HG02588 (cell line): ENCODE data around the gene ATP6V1G3.
"Not testable (repeated sequence)": the region's sequence is repeated elsewhere in the genome, so short reads cannot be mapped to it uniquely, and the experiment has no call there.

Source experiments
- ATAC-seq: cut with Tn5 transposase; IDR thresholded peaks from one replicate; pipeline ENCODE4 v1.9.1; 2021; ENCODE audit warnings: mild to moderate bottlenecking, moderate library complexity; ENCODE audit not compliant: unreplicated experiment

Gene ATP6V1G3

DNA sequence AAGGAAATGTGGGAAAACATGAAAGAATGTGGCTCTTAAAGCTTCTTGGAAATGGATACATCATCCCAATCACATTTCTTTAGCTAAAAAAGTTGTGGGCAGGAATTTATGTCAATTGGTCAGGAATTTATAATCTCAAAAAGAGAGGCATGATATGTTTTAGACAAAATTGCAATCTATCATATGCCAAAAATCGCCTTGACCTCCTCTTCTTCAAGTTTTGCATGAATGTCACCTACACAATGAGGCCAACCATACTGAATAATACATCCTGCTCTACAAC lies 42.4 kb downstream of the ATP6V1G3 start:
- no peak for ATAC-seq

DNA sequence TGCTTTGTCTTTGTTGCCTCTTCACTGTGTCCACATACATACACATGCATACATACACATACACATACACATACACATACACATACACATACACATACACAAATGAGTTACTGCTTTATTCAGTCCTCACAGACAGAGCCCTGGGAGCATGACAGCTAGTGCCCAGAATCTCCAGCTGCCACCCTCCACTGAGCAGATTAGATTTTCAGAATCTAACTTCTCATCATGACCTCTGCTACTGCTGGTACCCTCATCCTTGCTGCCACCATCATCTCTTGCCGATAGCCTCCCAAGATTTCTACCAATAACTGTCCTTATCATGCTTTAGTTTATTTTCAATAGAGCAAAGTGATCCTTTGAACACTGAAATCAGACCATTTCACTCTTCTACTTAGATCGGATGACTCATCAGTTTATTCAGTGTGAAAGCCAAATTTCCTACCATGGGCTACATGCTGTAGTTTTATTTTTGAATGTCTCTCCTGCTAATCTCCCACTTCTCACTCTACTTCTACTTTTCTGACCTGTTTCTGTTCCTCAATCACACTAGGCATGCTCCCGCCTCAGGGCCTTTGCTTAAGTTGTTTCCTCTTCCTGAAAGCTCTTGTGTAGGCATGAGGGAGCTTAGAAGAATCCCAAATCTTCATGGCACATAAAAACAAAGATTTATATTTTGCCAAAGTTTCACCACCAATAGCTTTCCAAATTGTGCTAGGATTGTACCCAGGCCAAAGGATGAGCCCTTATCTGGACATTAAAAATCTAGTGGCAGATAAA lies 43.0 kb downstream of the ATP6V1G3 start:
- no peak for ATAC-seq

DNA sequence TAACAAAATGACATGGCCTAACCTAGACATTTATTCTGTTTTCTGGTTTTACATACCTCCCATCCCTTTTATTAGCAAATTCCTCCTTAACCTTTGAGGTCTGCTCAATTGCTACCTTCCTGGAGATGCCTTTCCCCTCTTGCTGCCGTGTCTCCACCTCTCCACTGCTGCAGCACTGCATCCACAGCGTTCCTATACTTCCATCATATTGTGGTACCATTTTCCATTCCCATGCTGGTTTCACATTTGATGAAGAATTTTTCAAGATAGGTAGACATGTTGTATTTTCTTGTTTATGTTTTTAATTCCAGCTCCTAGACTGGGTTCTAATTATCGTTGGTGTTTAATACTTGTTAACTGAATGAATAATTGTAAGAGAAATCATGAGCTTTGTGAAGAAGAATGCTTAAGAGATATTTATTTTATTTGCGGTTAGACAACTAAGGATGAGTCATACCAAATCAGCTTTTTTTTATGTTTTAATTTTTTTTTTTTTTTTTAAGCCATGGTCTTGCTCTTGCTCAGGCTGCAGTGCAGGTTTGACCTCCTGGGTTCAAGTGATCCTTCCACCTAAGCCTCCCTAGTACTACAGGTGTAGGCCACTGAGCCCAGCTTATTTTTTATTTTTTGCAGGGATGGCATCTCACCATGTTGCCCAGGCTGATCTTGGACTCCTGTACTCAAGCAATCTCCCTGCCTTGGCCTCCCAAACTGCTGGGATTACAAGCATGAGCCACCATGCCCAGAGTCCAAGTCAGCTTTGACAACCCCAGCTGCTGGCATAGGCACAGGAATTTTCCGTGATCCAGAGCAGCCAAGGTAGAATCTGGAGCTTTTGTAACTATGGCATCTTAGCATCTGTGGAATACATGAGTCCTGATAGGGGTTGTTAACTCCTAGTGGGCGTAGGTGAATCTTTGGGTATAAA lies 44.0 kb downstream of the ATP6V1G3 start:
- no peak for ATAC-seq

DNA sequence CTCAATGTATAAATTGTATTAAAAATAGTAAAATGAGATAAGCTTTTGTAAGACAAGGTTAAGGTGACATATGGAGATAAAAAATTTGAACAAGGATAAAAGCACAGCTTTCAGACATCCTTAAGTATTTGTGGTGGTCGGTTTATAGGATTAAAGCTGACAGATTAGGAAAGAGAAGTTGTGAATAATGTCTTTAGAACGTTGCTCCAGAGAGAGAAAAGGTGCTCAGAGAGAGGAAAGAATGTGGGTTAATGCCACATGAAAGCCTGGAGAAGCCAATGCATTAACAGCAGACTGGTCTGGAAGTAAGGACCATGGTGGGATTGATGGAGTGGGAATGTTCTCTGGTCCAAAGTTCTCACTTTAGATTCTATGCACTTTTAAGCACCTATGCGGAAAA lies 44.8 kb downstream of the ATP6V1G3 start:
- no peak for ATAC-seq

DNA sequence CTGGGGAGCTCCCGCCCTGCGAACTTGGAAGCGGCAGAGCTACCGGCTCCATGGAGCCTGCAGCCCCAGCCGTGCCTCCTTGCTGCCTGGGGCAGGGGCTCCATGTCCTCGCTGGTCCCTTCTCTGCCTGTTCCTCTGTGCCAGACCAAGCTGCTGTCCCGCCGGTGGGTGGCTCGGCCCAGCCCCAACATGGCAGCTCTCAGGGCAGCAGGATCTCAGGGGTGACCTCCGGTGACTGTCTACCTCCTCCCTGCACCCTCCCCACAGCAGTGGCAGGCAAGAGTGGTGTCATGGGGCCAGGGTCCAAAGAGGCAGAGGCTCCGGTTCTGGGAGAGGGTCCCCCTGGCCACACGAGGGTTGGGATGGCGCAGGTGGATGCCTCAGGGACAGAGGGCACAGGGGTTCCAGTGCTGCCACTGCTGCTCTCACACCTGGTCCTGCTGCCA lies 45.8 kb downstream of the ATP6V1G3 start:
- ATAC-seq = no peak

DNA sequence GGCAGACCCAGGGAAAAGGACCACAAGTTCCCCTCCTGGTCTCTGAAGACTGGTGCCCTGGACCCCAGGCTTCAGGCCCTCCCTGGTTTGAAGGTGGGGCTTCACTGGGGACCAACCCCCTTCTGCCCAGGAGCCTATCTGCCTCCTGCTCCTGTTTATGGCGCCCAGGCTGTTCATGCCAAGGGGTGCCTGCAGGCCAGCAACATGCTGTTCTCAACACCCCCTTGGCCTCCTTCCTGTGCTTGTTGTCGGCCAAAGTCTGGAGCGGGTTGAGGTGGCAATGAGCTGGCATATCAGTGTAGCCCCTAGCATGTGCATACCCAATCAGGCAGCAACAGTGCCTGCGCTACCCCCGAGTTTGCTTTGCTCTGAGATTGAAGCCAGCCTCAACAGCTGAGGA lies 46.3 kb downstream of the ATP6V1G3 start:
- no peak for ATAC-seq

DNA sequence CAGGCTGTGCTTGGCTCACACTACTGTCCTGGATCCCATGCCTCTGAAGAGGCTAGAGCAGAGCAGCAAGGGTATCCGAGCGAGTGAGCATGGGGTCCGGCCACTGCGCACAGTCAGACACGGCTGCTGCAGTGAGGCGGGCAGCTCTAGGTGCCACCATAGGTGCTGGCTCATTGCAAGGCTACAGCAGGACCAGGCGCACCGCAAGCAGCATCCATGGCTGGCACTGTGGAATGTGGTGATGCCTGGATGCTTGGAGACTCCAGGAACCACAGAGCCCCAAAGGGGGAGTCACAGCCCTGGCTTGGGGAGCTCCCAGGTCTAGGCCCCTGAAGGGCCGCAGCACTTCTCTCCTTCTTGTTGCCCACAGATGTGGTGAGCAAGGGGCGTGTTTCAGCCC lies 47.2 kb downstream of the ATP6V1G3 start:
- ATAC-seq = no peak

DNA sequence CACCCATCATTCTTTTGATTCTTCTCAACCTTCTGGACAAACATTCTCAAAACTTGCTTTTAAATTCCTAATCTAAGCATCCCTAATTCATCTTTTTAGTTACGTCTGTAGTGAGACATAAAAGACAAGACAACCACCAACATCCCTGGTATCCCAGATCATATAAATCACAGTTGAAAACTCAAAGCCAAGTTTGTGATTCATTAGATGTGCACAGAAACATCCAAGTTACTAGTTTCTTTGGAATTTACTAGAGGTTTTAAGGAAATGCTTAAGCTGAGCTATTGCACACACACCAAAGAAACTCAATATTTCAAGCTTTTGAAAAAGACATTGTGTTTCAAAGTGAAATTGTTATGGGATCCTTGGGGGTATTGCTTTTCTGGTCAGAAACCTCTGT lies 47.6 kb downstream of the ATP6V1G3 start:
- no peak for ATAC-seq

DNA sequence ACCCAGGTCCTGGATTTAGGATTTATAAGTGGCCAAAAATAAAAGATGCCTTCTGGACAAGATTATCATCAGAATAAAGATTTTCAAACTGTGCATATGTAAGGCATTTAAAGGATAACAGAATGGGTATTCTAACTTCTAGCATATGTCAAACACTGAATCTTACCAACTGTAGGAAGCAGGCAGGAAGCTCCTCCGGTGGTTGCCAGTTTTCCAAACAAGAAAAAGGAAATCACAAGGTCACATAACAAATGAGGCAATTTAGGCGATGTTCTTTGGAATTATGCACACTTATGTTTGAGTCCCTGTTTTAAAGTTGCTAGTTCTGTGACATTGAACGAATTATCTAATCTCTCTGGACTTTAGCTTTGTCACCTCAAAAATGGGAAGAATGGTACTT lies 48.9 kb downstream of the ATP6V1G3 start:
- no peak for ATAC-seq

DNA sequence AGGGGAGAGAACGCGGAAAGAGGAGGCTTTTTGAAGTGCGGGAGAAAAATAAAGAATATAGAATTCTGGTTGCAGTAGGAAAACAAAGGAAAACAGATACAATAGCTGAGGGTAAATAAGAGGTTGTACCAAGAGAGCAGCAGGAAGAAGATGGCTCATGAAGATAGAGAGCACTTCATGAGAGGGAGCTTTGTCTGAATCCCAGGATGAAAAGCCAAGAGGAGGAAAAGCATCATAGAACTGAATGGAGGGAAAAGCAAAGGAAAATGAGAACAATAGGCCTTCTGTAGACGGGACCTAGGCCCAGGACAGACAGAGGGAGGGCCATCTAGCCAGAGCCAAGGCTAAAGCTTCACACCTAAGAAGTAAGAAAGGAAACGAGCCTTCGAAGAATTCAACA lies 49.5 kb downstream of the ATP6V1G3 start:
- ATAC-seq = no peak

DNA sequence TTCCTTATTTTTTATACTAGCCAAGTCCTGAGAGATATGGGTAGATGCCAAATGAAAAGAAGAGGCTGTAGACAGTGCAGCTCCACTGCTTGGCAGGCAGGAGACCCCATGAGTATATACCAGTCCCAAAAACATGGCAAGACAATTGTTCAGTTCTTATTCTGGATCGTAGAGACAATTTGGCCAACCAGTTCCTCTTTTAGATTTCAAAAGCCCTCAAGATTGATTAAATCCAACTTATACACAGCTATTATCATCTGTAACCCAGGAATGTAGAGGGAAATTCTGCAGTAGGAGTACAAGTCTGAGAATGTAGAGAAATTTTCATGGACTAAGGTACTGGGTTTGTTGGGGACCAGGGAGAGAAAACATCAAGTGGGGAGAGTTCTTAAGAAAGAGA lies 50.3 kb downstream of the ATP6V1G3 start:
- no peak for ATAC-seq

DNA sequence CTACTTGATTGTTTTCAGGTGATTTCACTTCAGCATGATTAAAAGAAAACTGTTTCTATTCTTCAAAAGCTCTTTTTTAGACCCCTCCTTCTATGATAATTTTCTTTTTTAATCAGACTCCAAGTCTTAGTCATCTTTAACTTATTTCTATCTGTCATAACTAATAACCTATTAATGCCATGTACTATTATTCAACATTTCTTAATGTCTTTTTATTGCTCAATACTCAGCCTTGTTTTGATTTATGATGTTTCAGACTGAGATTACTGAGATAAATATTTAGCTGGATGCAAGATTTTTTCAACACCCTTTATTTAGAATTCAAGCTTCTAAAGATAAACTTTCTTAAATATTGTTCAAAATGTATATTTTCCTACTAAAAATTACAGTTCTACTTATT lies 53.6 kb downstream of the ATP6V1G3 start:
- ATAC-seq = no peak

DNA sequence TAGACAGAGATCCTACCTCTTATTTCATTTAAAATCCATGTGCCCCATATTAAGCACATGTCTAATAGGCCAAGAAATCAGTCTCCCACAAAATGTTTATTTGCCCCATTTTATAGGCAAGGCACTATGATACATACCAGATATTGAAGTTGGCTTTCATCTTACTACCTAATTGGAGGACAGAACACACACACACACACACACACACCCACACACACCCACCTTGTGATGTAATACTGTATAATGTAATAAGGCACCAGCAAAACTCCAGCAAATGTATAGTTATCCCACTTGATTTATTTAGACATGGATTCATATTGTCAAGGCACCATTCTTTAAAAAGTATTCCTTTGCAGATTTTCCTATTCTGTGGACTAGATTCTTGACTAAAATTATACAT lies 56.8 kb downstream of the ATP6V1G3 start:
- ATAC-seq = no peak

DNA sequence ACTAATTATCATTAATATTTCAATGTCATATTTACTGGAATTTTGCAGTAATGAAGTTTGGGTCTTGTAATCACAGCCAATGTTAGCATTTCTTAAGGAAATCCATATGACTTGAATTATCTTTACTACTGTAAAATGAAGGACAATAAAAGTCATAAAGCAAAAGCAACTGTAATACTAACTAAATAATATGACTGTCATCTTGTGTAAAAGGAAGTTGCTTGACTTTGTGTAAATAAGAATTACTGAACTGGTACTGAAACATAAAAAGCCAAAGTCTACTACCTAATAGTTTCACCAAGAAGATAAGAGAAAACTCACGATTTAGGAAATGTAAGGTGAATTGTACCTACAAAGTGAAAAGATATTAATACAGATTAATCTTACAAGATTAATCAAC lies 57.5 kb downstream of the ATP6V1G3 start:
- no peak for ATAC-seq

DNA sequence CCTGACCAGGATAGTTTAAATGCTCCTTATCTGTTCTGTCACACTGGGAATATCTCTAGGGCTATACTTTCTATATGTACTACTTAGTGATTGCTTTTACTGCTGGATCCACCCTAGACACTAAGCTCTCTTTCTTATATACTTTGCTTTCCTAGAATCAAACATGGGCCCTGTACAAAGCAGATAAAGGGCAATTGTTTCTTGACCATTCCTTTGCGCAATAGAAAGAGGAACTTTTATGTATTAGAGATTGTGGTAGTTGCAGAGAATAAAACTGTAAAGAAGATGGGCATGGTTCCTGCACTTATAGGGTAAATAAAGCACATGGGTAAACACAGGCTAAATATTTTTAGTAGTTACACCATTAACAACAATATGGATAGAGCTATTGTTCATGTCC lies 58.8 kb downstream of the ATP6V1G3 start:
- ATAC-seq = no peak

DNA sequence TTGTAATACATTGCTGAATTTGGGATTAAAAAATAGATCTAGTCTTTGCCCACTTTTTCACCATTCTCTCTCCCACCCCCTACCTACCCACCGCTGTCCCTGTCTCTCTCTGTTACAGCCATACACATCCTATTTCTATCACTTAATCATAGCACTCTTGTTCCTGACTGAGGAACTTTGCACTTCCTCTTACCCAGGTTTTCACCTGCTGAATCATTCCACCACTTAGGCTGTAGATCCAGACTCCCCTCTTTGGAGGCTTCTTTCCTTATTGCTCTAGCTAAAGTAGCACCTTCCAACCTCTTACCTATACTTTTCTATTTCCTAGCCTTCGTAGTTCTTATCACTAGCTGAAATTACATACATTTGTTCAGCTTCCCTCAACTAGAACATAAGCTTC lies 59.6 kb downstream of the ATP6V1G3 start:
- no peak for ATAC-seq

DNA sequence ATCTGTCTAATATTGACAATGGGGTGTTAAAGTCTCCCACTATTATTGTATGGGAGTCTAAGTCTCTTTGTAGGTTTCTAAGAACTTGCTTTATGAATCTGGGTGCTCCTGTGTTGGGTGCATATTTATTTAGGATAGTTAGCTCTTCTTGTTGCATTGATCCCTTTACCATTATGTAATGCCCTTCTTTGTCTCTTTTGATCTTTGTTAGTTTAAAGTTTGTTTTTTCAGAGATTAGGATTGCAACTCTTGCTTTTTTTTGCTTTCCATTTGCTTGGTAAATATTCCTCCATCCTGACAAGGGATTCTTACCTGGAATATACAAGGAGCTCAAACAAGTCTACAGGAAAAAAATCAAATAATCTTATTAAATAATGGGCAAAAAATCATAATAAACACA lies 63.1 kb downstream of the ATP6V1G3 start:
- ATAC-seq = not testable (repeated sequence)
